NB4 (cell line): ENCODE measurements around the gene PGA4.
"Not testable (repeated sequence)": the region's sequence is repeated elsewhere in the genome, so short reads cannot be mapped to it uniquely, and the experiment has no call there.

Source experiments
- DNase-seq: peaks from one replicate; pipeline ENCODE4 v3.0.0; 2010; ENCODE audit warnings: low read depth
- H3K4me3 ChIP-seq: one replicate; pipeline ENCODE4 v1.5.1; 2011; ENCODE audit warnings: mild to moderate bottlenecking, low read depth, low read length, moderate library complexity
- CTCF ChIP-seq: IDR thresholded peaks from one replicate; pipeline ENCODE4 v1.5.1; 2012; ENCODE audit warnings: low read depth, low read length
- MAX ChIP-seq: IDR thresholded peaks from 2 replicates; pipeline ENCODE4 v1.6.1; 2011; ENCODE audit warnings: low read depth, low read length
- MYC ChIP-seq: IDR thresholded peaks from 2 replicates; pipeline ENCODE4 v1.6.1; 2011; ENCODE audit warnings: low read depth, low read length
- POLR2A ChIP-seq: IDR thresholded peaks from 2 replicates; pipeline ENCODE4 v1.6.1; 2011; ENCODE audit warnings: mild to moderate bottlenecking; ENCODE audit not compliant: insufficient read length; ENCODE audit errors: extremely low read depth

PGA4 gene

GRCh38 chr11:61194169-61194671 is 27.9 kb upstream of the PGA4 start:
- H3K4me3 ChIP-seq, result no peak overlapping the region

GRCh38 chr11:61194981-61195695 is 27.0 kb upstream of the PGA4 start:
- TF ChIP-seq MYC, result no peak
- DNase-seq, result no peak
- H3K4me3 ChIP-seq, result no peak overlapping the region

More at GRCh38 chr11:61194169-61194671, 27.9 kb upstream of the PGA4 start:
- no peak for DNase-seq
- TF ChIP-seq CTCF (no peak), MYC (no peak), MAX (no peak), POLR2A (no peak)

GRCh38 chr11:61195719-61196118 is 26.4 kb upstream of the PGA4 start:
- no peak for DNase-seq
- H3K4me3 ChIP-seq, result no peak overlapping the region
- no peak for TF ChIP-seq POLR2A

- DNase-seq, result no peak
- H3K4me3 ChIP-seq, result no peak overlapping the region
- TF ChIP-seq CTCF, result no peak
- no peak for TF ChIP-seq POLR2A
- no peak for TF ChIP-seq MAX
- no peak for TF ChIP-seq MYC
Measured at GRCh38 chr11:61198361-61198760, 23.8 kb upstream of the PGA4 start.

GRCh38 chr11:61198948-61199523 is 23.1 kb upstream of the PGA4 start:
- TF ChIP-seq CTCF, result no peak
- no peak for TF ChIP-seq MAX
- TF ChIP-seq MYC, result no peak
- TF ChIP-seq POLR2A, result no peak
- no peak for DNase-seq
- no peak overlapping the region for H3K4me3 ChIP-seq

GRCh38 chr11:61201476-61201875 is 20.7 kb upstream of the PGA4 start:
- H3K4me3 ChIP-seq, result no peak overlapping the region
- DNase-seq, result no peak
- TF ChIP-seq CTCF (no peak), MYC (no peak), MAX (no peak), POLR2A (no peak)

GRCh38 chr11:61202950-61203746 is 19.0 kb upstream of the PGA4 start, which contains the start of gene PGA3:
PGA3 (plus strand) TSS chr11:61203515; CDS start chr11:61203565, 50 bp downstream.
- not testable (repeated sequence) for H3K4me3 ChIP-seq, DNase-seq

GRCh38 chr11:61203873-61204272 is 18.3 kb upstream of the PGA4 start:
- DNase-seq, H3K4me3 ChIP-seq: not testable (repeated sequence)

GRCh38 chr11:61204502-61205059 is 17.6 kb upstream of the PGA4 start:
- not testable (repeated sequence) for DNase-seq, H3K4me3 ChIP-seq

GRCh38 chr11:61207636-61208310 is 14.4 kb upstream of the PGA4 start:
- DNase-seq, H3K4me3 ChIP-seq: not testable (repeated sequence)
